A549 (cell line): ENCODE measurements around the gene GM2A. TPM values are rescaled to one million over a fixed set of nuclear protein-coding genes. Genes with fewer than 3 reads are reported as not detected.
A peak's percentile ranks its signal among the peaks of the same experiment; 100 is the strongest.
"Not testable (repeated sequence)": the region's sequence is repeated elsewhere in the genome, so short reads cannot be mapped to it uniquely, and the experiment has no call there.

ENCODE experiments used
- ATAC-seq, 2 experiments: fragments of 200-7000 bp in 1 of 2; fragments of >200 bp in 1 of 2; cut with Nextera tagmentation in 1 of 2; cut with Tn5 transposase in 1 of 2; 3 replicates each; pipeline versions ENCODE4 v1.8.0 to v1.9.1; 2018 to 2020; ENCODE audit warnings: mild to moderate bottlenecking in 1 of 2, moderate library complexity in 1 of 2
- CTCF ChIA-PET: fragments of 300-600 bp; sonication (Branson Sonifier 250); formaldehyde crosslinking; extraction: SDS; loops from one replicate; lab custom pipeline; 2021; ENCODE audit warnings: antibody characterized with exemption, inconsistent platforms; lab: Yijun Ruan, JAX
- POLR2A ChIA-PET: fragments of 350-600 bp; formaldehyde crosslinking; extraction: SDS; loops from one replicate; lab custom pipeline; 2021; ENCODE audit warnings: antibody characterized with exemption, inconsistent platforms; lab: Yijun Ruan, JAX
- DNase-seq, 2 experiments: peaks; one replicate each; pipeline versions ENCODE4 v3.0.0 to v3.0.0-alpha.2; 2011 to 2016; ENCODE audit warnings: low read depth in 1 of 2, low spot score in 1 of 2
- FAIRE-seq: peaks from 2 replicates; lab custom pipeline; 2011; peaks lifted over from hg19 to GRCh38; lab: Jason Lieb, UNC
- H3K27ac ChIP-seq, 2 experiments: fragments of >200 bp; sonication (Bioruptor Twin); formaldehyde crosslinking; 3 replicates each; pipeline ENCODE4 v1.5.1; 2016 to 2017
- H3K4me1 ChIP-seq: fragments of >200 bp; sonication (Bioruptor Twin); formaldehyde crosslinking; 3 replicates; pipeline ENCODE4 v1.6.1; 2016
- H3K4me2 ChIP-seq: fragments of >200 bp; sonication (Bioruptor Twin); formaldehyde crosslinking; 3 replicates; pipeline ENCODE4 v1.6.1; 2016
- H3K4me3 ChIP-seq: fragments of >200 bp; sonication (Bioruptor Twin); formaldehyde crosslinking; 3 replicates; pipeline ENCODE4 v1.5.1; 2016
- H3K9me3 ChIP-seq: fragments of >200 bp; sonication (Bioruptor Twin); formaldehyde crosslinking; 3 replicates; pipeline ENCODE4 v1.6.1; 2016
- BHLHE40 ChIP-seq: IDR thresholded peaks from 2 replicates; pipeline ENCODE4 v1.6.1; 2012; ENCODE audit warnings: low read depth, low read length, inconsistent platforms
- CBX8 ChIP-seq: fragments of 200-600 bp; sonication (generic); IDR thresholded peaks from 2 replicates; pipeline ENCODE4 v1.6.1; 2016
- CEBPB ChIP-seq, 2 experiments: fragments of >200 bp in 1 of 2; sonication (Bioruptor Twin) in 1 of 2; formaldehyde crosslinking in 1 of 2; IDR thresholded peaks; 2 replicates each; pipeline ENCODE4 v1.6.1; 2012 to 2016
- EHF ChIP-seq: fragments of 250-450 bp; sonication (Bioruptor Pico); IDR thresholded peaks from 2 replicates; pipeline ENCODE4 v1.5.0; 2020; ENCODE audit warnings: mild to moderate bottlenecking
- EHMT2 ChIP-seq: fragments of 200-600 bp; sonication (generic); IDR thresholded peaks from 2 replicates; pipeline ENCODE4 v1.6.1; 2016; ENCODE audit warnings: antibody characterized with exemption, low read depth, mild to moderate bottlenecking, moderate library complexity
- FOXS1 ChIP-seq: fragments of 250-450 bp; sonication (Bioruptor Pico); IDR thresholded peaks from 2 replicates; pipeline ENCODE4 v1.5.0; 2020; ENCODE audit warnings: mild to moderate bottlenecking, moderate library complexity
- JUN ChIP-seq, 2 experiments: fragments of >200 bp; sonication (Bioruptor Twin); formaldehyde crosslinking; IDR thresholded peaks; 2 replicates in 1 of 2; 3 replicates in 1 of 2; pipeline ENCODE4 v1.6.1; 2016 to 2017
- KDM5A ChIP-seq: fragments of 200-600 bp; sonication (generic); IDR thresholded peaks from 2 replicates; pipeline ENCODE4 v1.6.1; 2016; ENCODE audit warnings: antibody characterized with exemption, mild to moderate bottlenecking
- MAZ ChIP-seq: fragments of 150-350 bp; IDR thresholded peaks from 2 replicates; pipeline ENCODE4 v1.6.1; 2014; ENCODE audit warnings: antibody characterized with exemption, low read depth, low read length, borderline replicate concordance
- MYC ChIP-seq: IDR thresholded peaks from 2 replicates; pipeline ENCODE4 v1.6.1; 2012; ENCODE audit warnings: mild to moderate bottlenecking, inconsistent platforms, low read length, improper control_type of control experiment, borderline replicate concordance
- NFE2L2 ChIP-seq: fragments of 150-350 bp; conservative IDR thresholded peaks from 2 replicates; pipeline ENCODE4 v1.6.1; 2014; ENCODE audit warnings: low read length
- POLR2AphosphoS2 ChIP-seq: conservative IDR thresholded peaks from 2 replicates; pipeline ENCODE4 v1.6.1; 2012; ENCODE audit warnings: low read length, improper control_type of control experiment, inconsistent platforms
- RNF2 ChIP-seq: fragments of 200-600 bp; sonication (generic); IDR thresholded peaks from 2 replicates; pipeline ENCODE4 v1.6.1; 2016; ENCODE audit warnings: low read depth, mild to moderate bottlenecking, antibody characterized with exemption, moderate library complexity, borderline replicate concordance
- SREBF2 ChIP-seq: fragments of 450-650 bp; IDR thresholded peaks from 2 replicates; pipeline ENCODE4 v1.6.1; 2014; ENCODE audit warnings: mild to moderate bottlenecking, moderate library complexity
- ZFP36 ChIP-seq: fragments of 450-650 bp; IDR thresholded peaks from 2 replicates; pipeline ENCODE4 v1.6.1; 2014; ENCODE audit warnings: borderline replicate concordance; ENCODE audit not compliant: partially characterized antibody
- ZNF302 ChIP-seq: fragments of 250-450 bp; sonication (Bioruptor Pico); IDR thresholded peaks from 2 replicates; pipeline ENCODE4 v1.9.0; 2021; ENCODE audit warnings: inconsistent platforms, mild to moderate bottlenecking, moderate library complexity
- ZSCAN20 ChIP-seq: fragments of 250-450 bp; sonication (Bioruptor Pico); IDR thresholded peaks from 2 replicates; pipeline ENCODE4 v1.8.0; 2022; ENCODE audit warnings: mild to moderate bottlenecking, moderate library complexity
- WGBS: methylation state at CpG from one replicate; pipeline ENCODE4 v1.1.6; 2017; ENCODE audit errors: missing lambda C conversion rate; 5-methylcytosine and 5-hydroxymethylcytosine counted together
- polyA plus RNA-seq, 4 experiments: library from polyadenylated mRNA; depleted of rRNA in 3 of 4; stranded (reverse); fragments of >200 nt; fragmentation: RNase III in 1 of 4; extraction: RNeasy Plus Mini Kit Qiagen cat#74134 plus additional on column Dnase treatment in 1 of 4; gene quantifications; 2 replicates in 3 of 4; 3 replicates in 1 of 4; pipeline ENCODE4 v1.2.3, GENCODE V29; 2011 to 2017
- TF ChIP-seq, protein P1 (sequence below): fragments of >200 bp; sonication (Bioruptor Twin); formaldehyde crosslinking; IDR thresholded peaks from 3 replicates; pipeline ENCODE4 v1.5.1; 2016
- TF ChIP-seq, protein P2 (sequence below): fragments of 250-450 bp; sonication (Bioruptor Pico); IDR thresholded peaks from 2 replicates; pipeline ENCODE4 v1.5.0; 2021; ENCODE audit warnings: mild to moderate bottlenecking, moderate library complexity, borderline replicate concordance
- TF ChIP-seq, protein P3 (sequence below): IDR thresholded peaks from 2 replicates; pipeline ENCODE4 v1.6.1; 2012
- TF ChIP-seq, protein P4 (sequence below): fragments of >200 bp; sonication (Bioruptor Twin); formaldehyde crosslinking; IDR thresholded peaks from 3 replicates; pipeline ENCODE4 v1.6.1; 2016
- TF ChIP-seq, protein P5 (sequence below): fragments of 200-600 bp; sonication (generic); IDR thresholded peaks from 2 replicates; pipeline ENCODE4 v1.6.1; 2016; ENCODE audit warnings: antibody characterized with exemption, mild to moderate bottlenecking, moderate library complexity

The GM2A gene
- polyA plus RNA-seq, 2 of the 4 experiments (the other 2 are of a cell fraction): 9.6 to 17.4 TPM

DNA sequence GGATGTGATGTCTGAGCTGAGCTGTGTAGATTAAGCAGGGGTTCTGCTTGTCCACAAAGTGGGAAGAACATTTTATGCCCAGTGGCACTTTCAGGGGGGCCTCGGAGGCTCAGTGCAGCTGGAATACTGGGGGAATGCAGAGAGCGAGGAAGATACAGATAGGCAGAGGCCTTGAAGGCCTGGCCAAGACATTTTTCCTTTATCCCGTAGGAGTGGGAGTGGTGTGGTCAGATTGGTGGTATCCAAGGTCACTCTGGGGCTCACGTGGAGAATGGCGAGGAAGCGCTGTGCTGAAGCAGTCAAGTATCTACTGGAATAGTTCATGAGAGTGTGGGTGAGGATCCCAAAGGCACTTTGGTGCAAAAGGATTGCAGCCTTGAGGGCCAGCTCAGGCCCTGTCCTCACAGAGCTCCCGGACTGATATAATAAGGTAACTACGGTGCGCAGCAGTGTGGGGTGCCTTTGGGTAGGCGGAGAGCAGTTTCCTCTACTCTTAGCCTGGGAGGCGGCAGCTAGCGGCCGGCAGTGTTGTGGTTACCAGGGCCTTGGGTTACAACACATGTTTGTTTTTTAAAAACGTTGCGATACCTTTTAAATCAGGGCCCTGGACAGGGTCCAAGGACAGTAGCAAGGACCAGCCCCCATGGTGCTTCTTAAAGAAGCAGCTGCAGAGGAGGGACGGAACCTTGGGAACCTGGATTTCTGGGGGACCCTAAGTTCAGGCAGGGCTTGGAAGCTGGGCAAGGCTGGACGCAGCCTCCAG is 18.3 kb upstream of the GM2A start:
- H3K27ac ChIP-seq: no peak overlapping the region
- CTCF ChIA-PET: interaction anchor here (1.2 to 10.0 kb wide), 4 partner anchors 10 to 434 kb away, joined by 3 to 102 read pairs (median 4); partner anchors contain the start of gene CCDC69
- WGBS: 55% methylated on average over 17 of the region's 17 CpGs
- no peak overlapping the region for H3K4me3 ChIP-seq
- peak; percentile 25 to 51 for DNase-seq
- FAIRE-seq: no peak
- H3K4me1 ChIP-seq: 0 out of 3 replicates have a peak, but pooled peaks cover 3% of the 10 kb centered on the region
- ATAC-seq: peak; percentile 52 to 75; a peak in 3 of 6 replicates
- H3K4me2 ChIP-seq: no peak overlapping the region
- no peaks in the 10 kb centered on the region for H3K9me3 ChIP-seq
- TF ChIP-seq, protein P1, sequence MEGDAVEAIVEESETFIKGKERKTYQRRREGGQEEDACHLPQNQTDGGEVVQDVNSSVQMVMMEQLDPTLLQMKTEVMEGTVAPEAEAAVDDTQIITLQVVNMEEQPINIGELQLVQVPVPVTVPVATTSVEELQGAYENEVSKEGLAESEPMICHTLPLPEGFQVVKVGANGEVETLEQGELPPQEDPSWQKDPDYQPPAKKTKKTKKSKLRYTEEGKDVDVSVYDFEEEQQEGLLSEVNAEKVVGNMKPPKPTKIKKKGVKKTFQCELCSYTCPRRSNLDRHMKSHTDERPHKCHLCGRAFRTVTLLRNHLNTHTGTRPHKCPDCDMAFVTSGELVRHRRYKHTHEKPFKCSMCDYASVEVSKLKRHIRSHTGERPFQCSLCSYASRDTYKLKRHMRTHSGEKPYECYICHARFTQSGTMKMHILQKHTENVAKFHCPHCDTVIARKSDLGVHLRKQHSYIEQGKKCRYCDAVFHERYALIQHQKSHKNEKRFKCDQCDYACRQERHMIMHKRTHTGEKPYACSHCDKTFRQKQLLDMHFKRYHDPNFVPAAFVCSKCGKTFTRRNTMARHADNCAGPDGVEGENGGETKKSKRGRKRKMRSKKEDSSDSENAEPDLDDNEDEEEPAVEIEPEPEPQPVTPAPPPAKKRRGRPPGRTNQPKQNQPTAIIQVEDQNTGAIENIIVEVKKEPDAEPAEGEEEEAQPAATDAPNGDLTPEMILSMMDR: no peak
- no peak for TF ChIP-seq POLR2AphosphoS2
- TF ChIP-seq, protein P2, sequence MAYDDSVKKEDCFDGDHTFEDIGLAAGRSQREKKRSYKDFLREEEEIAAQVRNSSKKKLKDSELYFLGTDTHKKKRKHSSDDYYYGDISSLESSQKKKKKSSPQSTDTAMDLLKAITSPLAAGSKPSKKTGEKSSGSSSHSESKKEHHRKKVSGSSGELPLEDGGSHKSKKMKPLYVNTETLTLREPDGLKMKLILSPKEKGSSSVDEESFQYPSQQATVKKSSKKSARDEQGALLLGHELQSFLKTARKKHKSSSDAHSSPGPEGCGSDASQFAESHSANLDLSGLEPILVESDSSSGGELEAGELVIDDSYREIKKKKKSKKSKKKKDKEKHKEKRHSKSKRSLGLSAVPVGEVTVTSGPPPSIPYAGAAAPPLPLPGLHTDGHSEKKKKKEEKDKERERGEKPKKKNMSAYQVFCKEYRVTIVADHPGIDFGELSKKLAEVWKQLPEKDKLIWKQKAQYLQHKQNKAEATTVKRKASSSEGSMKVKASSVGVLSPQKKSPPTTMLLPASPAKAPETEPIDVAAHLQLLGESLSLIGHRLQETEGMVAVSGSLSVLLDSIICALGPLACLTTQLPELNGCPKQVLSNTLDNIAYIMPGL: no peak
- no peak for TF ChIP-seq ZNF302 (CRISPR knock-in tag)
- TF ChIP-seq EHMT2: no peak
- POLR2A ChIA-PET: interaction anchor here (1.2 kb wide), 1 partner anchor 11 kb away, joined by 8 read pairs; the partner anchor contains the start of gene CCDC69

DNA sequence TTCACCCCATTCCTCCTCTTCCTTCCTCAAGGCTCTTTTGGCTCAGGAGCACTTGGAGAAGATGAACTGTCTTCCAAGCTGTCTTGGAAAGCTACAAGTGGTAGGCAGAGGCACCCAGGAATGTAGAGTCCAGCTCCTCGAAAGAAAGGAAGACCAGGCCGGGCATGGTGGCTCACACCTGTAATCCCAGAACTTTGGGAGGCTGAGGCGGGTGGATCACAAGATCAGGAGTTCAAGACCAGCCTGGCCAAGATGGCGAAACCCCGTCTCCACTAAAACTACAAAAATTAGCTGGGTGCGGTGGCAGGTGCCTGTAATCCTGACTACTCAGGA is 17.8 kb upstream of the GM2A start:
- H3K4me2 ChIP-seq, FAIRE-seq, DNase-seq, H3K9me3 ChIP-seq, H3K4me3 ChIP-seq, H3K27ac ChIP-seq, H3K4me1 ChIP-seq, ATAC-seq: not testable (repeated sequence)
- ChIA-PET CTCF (interaction anchor here (1.2 to 10.0 kb wide), 3 partner anchors 107 to 435 kb away, joined by 3 to 102 read pairs (median 6); no protein-coding TSS in a partner anchor), POLR2A (interaction anchor here (1.2 kb wide), 1 partner anchor 11 kb away, joined by 8 read pairs; the partner anchor contains the start of gene CCDC69)
- WGBS: 79% methylated on average over 6 of the region's 6 CpGs

DNA sequence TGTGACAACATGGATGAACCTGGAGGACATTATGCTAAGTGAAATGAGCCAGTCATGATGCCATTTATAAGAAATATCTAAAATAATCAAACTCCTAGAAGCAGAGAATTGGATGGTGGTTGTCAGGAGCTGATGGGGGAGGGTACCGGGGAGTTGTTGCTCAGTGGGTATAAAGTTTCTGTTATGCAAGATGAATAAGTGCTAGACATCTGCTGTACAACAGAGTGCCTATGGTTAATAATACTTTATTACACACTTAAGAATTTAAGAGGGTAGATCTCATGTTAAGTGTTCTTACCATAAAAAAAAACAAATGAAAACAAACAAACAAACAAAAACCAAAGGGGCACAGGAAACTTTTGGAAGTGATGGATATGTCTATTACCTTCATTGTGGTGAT is 16.1 kb upstream of the GM2A start:
- ChIA-PET POLR2A (no interaction called here), CTCF (interaction anchor here (1.0 to 10.0 kb wide), 4 partner anchors 14 to 109 kb away, joined by 3 to 102 read pairs (median 3); no protein-coding TSS in a partner anchor)
- ATAC-seq: no peak
- 0 out of 3 replicates have a peak, but pooled peaks cover 3% of the 10 kb centered on the region for H3K4me1 ChIP-seq
- no peak overlapping the region for H3K4me2 ChIP-seq
- no peak for DNase-seq
- no peak for FAIRE-seq
- H3K27ac ChIP-seq: no peak overlapping the region
- no peaks in the 10 kb centered on the region for H3K9me3 ChIP-seq
- no peak overlapping the region for H3K4me3 ChIP-seq
- 82% methylated on average over 1 of the region's 1 CpG for WGBS
- no peak for TF ChIP-seq POLR2AphosphoS2
- no peak for TF ChIP-seq ZSCAN20 (CRISPR knock-in tag)
- TF ChIP-seq, protein P3, sequence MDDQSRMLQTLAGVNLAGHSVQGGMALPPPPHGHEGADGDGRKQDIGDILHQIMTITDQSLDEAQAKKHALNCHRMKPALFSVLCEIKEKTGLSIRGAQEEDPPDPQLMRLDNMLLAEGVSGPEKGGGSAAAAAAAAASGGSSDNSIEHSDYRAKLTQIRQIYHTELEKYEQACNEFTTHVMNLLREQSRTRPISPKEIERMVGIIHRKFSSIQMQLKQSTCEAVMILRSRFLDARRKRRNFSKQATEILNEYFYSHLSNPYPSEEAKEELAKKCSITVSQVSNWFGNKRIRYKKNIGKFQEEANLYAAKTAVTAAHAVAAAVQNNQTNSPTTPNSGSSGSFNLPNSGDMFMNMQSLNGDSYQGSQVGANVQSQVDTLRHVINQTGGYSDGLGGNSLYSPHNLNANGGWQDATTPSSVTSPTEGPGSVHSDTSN: no peak
- TF ChIP-seq, protein P4, sequence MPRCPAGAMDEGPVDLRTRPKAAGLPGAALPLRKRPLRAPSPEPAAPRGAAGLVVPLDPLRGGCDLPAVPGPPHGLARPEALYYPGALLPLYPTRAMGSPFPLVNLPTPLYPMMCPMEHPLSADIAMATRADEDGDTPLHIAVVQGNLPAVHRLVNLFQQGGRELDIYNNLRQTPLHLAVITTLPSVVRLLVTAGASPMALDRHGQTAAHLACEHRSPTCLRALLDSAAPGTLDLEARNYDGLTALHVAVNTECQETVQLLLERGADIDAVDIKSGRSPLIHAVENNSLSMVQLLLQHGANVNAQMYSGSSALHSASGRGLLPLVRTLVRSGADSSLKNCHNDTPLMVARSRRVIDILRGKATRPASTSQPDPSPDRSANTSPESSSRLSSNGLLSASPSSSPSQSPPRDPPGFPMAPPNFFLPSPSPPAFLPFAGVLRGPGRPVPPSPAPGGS: no peak
- no peak for TF ChIP-seq ZFP36
- TF ChIP-seq KDM5A: no peak
- no peak for TF ChIP-seq MAZ
- no peak for TF ChIP-seq CBX8
- TF ChIP-seq EHF (CRISPR knock-in tag): no peak
- TF ChIP-seq SREBF2: no peak
- TF ChIP-seq, protein P5, sequence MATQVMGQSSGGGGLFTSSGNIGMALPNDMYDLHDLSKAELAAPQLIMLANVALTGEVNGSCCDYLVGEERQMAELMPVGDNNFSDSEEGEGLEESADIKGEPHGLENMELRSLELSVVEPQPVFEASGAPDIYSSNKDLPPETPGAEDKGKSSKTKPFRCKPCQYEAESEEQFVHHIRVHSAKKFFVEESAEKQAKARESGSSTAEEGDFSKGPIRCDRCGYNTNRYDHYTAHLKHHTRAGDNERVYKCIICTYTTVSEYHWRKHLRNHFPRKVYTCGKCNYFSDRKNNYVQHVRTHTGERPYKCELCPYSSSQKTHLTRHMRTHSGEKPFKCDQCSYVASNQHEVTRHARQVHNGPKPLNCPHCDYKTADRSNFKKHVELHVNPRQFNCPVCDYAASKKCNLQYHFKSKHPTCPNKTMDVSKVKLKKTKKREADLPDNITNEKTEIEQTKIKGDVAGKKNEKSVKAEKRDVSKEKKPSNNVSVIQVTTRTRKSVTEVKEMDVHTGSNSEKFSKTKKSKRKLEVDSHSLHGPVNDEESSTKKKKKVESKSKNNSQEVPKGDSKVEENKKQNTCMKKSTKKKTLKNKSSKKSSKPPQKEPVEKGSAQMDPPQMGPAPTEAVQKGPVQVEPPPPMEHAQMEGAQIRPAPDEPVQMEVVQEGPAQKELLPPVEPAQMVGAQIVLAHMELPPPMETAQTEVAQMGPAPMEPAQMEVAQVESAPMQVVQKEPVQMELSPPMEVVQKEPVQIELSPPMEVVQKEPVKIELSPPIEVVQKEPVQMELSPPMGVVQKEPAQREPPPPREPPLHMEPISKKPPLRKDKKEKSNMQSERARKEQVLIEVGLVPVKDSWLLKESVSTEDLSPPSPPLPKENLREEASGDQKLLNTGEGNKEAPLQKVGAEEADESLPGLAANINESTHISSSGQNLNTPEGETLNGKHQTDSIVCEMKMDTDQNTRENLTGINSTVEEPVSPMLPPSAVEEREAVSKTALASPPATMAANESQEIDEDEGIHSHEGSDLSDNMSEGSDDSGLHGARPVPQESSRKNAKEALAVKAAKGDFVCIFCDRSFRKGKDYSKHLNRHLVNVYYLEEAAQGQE: no peak
- no peak for TF ChIP-seq MYC
- no peak for TF ChIP-seq RNF2
- TF ChIP-seq BHLHE40: no peak
- no peak for TF ChIP-seq NFE2L2
- no peak for TF ChIP-seq CEBPB (IDR thresholded peaks at IDR 0.05)
- no peak for TF ChIP-seq JUN (IDR thresholded peaks at IDR 0.05)
- TF ChIP-seq FOXS1 (CRISPR knock-in tag): no peak
